MM.1S (cell line): ENCODE results near the gene DAND5.

ENCODE experiments used
- DNase-seq: peaks from one replicate; pipeline ENCODE4 v3.0.0-alpha.2; 2015
- H2AFZ ChIP-seq: fragments of 300-600 bp; sonication (generic); 2 replicates; pipeline ENCODE4 v1.6.0; 2016; ENCODE audit warnings: antibody characterized with exemption, low read length
- H3F3A ChIP-seq: fragments of 300-600 bp; sonication (generic); 2 replicates; pipeline ENCODE4 v1.6.1; 2016; ENCODE audit warnings: mild to moderate bottlenecking, antibody characterized with exemption, low read length, moderate library complexity, mixed read lengths; ENCODE audit not compliant: insufficient read depth
- H3K27ac ChIP-seq: fragments of 300-600 bp; sonication (generic); 2 replicates; pipeline ENCODE4 v1.5.1; 2016; ENCODE audit warnings: mild to moderate bottlenecking, low read length
- H3K27me3 ChIP-seq: fragments of 300-600 bp; sonication (generic); replicated peaks from 2 replicates; pipeline ENCODE4 v1.6.0; 2016; ENCODE audit warnings: low read length; ENCODE audit not compliant: insufficient read depth
- H3K36me3 ChIP-seq: fragments of 300-600 bp; sonication (generic); replicated peaks from 2 replicates; pipeline ENCODE4 v1.6.1; 2016; ENCODE audit warnings: mild to moderate bottlenecking, low read length, mixed read lengths; ENCODE audit not compliant: insufficient read depth
- H3K4me1 ChIP-seq: fragments of 300-600 bp; sonication (generic); 2 replicates; pipeline ENCODE4 v1.6.1; 2016; ENCODE audit warnings: low read length, mixed read lengths
- H3K4me2 ChIP-seq: fragments of 300-600 bp; sonication (generic); 2 replicates; pipeline ENCODE4 v1.6.0; 2016; ENCODE audit warnings: low read depth, low read length
- H3K4me3 ChIP-seq: fragments of 300-600 bp; sonication (generic); 2 replicates; pipeline ENCODE4 v1.5.1; 2016; ENCODE audit warnings: low read length, mixed read lengths
- H3K79me2 ChIP-seq: fragments of 300-600 bp; sonication (generic); 2 replicates; pipeline ENCODE4 v1.6.1; 2016; ENCODE audit warnings: mixed run types, low read length, mixed read lengths
- H3K9ac ChIP-seq: fragments of 300-600 bp; sonication (generic); 2 replicates; pipeline ENCODE4 v1.6.1; 2016; ENCODE audit warnings: low read length, mixed read lengths
- H3K9me2 ChIP-seq: fragments of 300-600 bp; sonication (generic); replicated peaks from 2 replicates; pipeline ENCODE4 v1.6.1; 2016; ENCODE audit warnings: mild to moderate bottlenecking, low read length, mixed read lengths; ENCODE audit not compliant: insufficient read depth
- H3K9me3 ChIP-seq: fragments of 300-600 bp; sonication (generic); replicated peaks from 2 replicates; pipeline ENCODE4 v1.6.1; 2016; ENCODE audit warnings: mild to moderate bottlenecking, low read length, mixed read lengths; ENCODE audit not compliant: insufficient read depth
- H4K20me1 ChIP-seq: fragments of 300-600 bp; sonication (generic); 2 replicates; pipeline ENCODE4 v1.6.1; 2016; ENCODE audit warnings: mild to moderate bottlenecking, low read length, moderate library complexity, mixed read lengths; ENCODE audit not compliant: insufficient read depth
- EZH2 ChIP-seq: fragments of 300-600 bp; sonication (generic); optimal IDR thresholded peaks from 2 replicates; pipeline ENCODE3; 2017; ENCODE audit warnings: low read depth, mild to moderate bottlenecking, antibody characterized with exemption, low read length, mixed read lengths
- EZH2phosphoT487 ChIP-seq: fragments of 300-600 bp; sonication (generic); IDR thresholded peaks from 2 replicates; pipeline ENCODE4 v1.6.1; 2018; ENCODE audit warnings: antibody characterized with exemption, low read length
- TF ChIP-seq, protein P1 (sequence below): fragments of 300-600 bp; sonication (generic); IDR thresholded peaks from 2 replicates; pipeline ENCODE4 v1.5.1; 2016; ENCODE audit warnings: antibody characterized with exemption, low read length, mixed read lengths

Gene DAND5

DNA sequence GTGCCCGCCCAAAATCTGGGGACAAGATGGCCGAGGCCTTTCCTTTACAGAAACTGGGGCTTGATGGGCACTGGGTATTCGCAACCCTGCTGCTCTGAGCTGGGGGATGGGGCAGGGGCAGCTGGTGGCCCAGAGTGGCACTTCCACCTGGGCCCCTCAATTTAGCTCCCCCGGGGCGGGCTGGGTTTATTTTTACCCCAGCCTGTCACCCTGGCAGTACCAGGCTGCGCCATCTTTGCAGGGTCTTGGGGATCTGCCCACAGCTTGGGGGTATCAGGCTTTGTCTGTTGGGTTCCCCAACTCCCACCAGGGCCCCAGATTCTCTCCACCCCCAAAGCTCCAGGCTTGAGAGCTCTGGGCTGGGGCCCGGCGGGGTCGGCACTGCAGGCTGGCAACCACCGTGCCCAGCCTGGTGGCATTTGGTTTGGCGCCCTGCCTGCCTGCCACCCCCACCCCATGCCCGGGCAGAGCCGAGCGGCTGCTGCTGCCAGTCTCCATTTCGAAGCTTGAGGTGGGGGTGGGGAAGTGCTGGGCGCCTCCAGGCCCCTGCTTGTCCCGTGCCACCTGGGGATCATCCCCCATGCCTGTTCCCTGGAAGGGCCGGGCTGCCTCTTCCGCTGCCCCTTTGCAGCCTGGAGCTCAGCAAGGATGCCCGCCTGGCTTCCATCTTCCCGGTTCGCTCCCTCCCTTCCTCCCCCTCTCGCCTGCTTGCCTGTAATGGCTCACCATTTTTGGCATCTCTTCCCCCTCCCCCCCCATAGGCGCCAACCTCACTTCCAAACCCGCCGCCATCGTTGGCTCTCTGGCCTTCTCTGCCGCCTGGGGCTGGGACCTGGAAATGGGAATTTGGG lies 37.3 kb downstream of the DAND5 start:
- Histone ChIP-seq H4K20me1 (no peaks in the 10 kb centered on the region), H3K9me2 (no peaks in the 10 kb centered on the region), H3K4me1 (no peaks in the 10 kb centered on the region; the same call in 1 of the 2 replicates), H3K27ac (no peak overlapping the region), H3K4me3 (no peak overlapping the region), H2AFZ (no peak overlapping the region), H3K36me3 (no peaks in the 10 kb centered on the region), H3K79me2 (no peaks in the 10 kb centered on the region), H3K9ac (no peak overlapping the region), H3F3A (no peaks in the 10 kb centered on the region), H3K27me3 (peaks cover 97% of the 10 kb centered on the region), H3K9me3 (no peaks in the 10 kb centered on the region), H3K4me2 (no peak overlapping the region)
- TF ChIP-seq, protein P1, sequence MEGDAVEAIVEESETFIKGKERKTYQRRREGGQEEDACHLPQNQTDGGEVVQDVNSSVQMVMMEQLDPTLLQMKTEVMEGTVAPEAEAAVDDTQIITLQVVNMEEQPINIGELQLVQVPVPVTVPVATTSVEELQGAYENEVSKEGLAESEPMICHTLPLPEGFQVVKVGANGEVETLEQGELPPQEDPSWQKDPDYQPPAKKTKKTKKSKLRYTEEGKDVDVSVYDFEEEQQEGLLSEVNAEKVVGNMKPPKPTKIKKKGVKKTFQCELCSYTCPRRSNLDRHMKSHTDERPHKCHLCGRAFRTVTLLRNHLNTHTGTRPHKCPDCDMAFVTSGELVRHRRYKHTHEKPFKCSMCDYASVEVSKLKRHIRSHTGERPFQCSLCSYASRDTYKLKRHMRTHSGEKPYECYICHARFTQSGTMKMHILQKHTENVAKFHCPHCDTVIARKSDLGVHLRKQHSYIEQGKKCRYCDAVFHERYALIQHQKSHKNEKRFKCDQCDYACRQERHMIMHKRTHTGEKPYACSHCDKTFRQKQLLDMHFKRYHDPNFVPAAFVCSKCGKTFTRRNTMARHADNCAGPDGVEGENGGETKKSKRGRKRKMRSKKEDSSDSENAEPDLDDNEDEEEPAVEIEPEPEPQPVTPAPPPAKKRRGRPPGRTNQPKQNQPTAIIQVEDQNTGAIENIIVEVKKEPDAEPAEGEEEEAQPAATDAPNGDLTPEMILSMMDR: no peak
- TF ChIP-seq EZH2phosphoT487 (no peak), EZH2 (no peak)
- DNase-seq: no peak

DNA sequence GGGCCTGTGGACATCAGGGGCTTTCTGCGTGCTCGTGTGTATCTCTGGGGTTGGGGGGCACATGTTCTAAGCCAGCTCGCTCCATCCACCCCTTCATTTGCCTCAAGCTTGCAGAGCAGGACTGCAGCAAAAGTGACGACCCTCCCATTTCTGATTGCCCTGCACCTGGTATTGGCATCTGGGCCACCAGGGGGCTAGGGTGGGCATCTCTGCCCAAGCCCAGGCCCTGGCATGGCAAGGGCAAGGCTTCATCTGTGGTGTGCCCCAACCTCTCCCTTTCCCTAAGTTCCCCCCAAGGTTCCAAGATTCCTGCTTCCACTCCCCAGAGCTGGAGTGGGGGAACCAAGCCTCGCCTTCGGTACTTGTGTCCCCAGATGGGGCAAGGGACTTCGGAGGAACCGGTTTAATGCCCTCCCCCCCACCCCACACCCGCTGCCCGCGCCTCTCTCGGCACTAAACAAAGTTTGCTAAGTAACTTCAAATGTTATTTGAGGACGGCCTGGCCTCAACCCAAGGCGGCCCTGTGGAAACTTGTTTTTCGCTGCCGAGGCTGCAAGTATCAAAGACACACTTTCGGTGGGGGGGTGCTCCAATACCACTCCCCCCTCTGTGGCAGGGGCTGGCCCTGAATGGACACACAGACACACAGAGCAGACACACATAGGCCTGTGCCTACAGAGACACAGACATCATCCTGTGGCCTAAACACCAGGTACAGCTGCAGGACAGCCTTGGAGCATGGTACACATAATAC lies 38.1 kb downstream of the DAND5 start:
- Histone ChIP-seq H3K79me2 (no peaks in the 10 kb centered on the region), H3K36me3 (no peaks in the 10 kb centered on the region), H4K20me1 (no peaks in the 10 kb centered on the region), H3K9ac (no peak overlapping the region), H3K27me3 (peaks cover 97% of the 10 kb centered on the region), H3K27ac (no peak overlapping the region), H3K4me3 (no peak overlapping the region), H3K9me3 (no peaks in the 10 kb centered on the region), H3F3A (no peaks in the 10 kb centered on the region), H2AFZ (no peak overlapping the region), H3K4me2 (no peak overlapping the region), H3K4me1 (no peaks in the 10 kb centered on the region; the same call in 1 of the 2 replicates), H3K9me2 (no peaks in the 10 kb centered on the region)
- TF ChIP-seq EZH2: no peak
- DNase-seq: no peak

DNA sequence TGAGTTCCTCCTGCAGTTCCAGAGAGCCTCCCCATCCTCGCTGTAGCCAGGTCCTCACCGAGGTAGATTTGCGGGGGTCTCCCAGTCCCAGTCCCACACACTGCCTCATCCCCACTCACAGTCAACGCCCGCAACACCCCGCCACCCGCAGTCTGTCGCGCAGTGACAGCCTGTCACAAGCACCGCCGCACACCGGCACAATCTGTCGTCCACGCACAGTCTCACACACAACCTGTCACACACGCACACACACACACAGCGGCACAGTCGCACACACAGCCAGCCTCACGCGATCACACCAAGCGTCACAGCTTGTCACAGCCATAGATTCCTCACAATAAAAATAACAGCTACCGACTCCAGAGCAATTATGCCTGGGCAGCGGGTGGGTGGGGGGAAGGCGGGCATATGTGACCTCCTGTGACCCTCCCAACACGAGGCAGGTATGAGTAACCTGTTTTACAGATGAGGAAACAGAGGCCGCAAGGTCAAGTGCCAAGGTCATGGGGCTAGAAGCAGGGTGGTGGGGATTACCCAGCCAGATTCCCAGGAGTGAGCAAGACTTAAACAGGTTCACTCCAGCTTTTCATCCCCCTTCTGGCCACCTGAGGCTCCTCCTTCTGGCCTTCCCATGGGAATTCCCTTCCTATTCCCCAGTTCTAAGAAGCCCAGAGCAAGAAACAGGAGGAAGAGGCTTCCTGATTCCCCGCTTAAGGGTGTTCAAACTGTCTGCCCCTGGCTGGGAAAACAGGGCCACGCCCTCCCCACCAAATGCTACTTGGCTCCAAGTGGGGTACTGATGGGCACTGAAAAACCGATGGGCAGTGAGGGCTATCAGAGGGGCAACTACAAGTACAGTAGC lies 39.8 kb downstream of the DAND5 start:
- Histone ChIP-seq H3K4me1 (no peaks in the 10 kb centered on the region; the same call in 1 of the 2 replicates), H2AFZ (no peak overlapping the region), H3K9me3 (no peaks in the 10 kb centered on the region), H3K4me2 (no peak overlapping the region), H3K27me3 (peaks cover 97% of the 10 kb centered on the region), H3K9ac (no peak overlapping the region), H3K9me2 (no peaks in the 10 kb centered on the region), H4K20me1 (no peaks in the 10 kb centered on the region), H3K4me3 (no peak overlapping the region), H3F3A (no peaks in the 10 kb centered on the region), H3K79me2 (no peaks in the 10 kb centered on the region), H3K27ac (no peak overlapping the region), H3K36me3 (no peaks in the 10 kb centered on the region)
- no peak for DNase-seq
- no peak for TF ChIP-seq EZH2
- no peak for TF ChIP-seq EZH2phosphoT487
